ENCODE results near the gene DOC2A. TPM values are rescaled to one million over a fixed set of nuclear protein-coding genes. Genes with fewer than 3 reads are reported as not detected.

The DOC2A gene
- total and polyA plus RNA-seq, 2 experiments from 2014 or later = 9.8 to 10.0 TPM

- no peaks in the 10 kb centered on the region for H3K9me3 Mint-ChIP-seq
- peaks cover 18% of the 10 kb centered on the region for H3K4me1 ChIP-seq (ENCODE audit: insufficient read depth)
- peaks cover 15% of the 10 kb centered on the region for H3K27me3 Mint-ChIP-seq (ENCODE audit: insufficient read depth, low read depth, poor library complexity)
- H3K27me3 ChIP-seq (ENCODE audit: insufficient read depth) = no peaks in the 10 kb centered on the region; the same call in 1 of the 2 replicates
- ATAC-seq (no peak), DNase-seq (ENCODE audit: low spot score) (no peak)
- H4K20me1 ChIP-seq (replicated peaks; ENCODE audit: insufficient read depth) = peaks cover 4% of the 10 kb centered on the region; the same call in 1 of the 2 replicates
- H3K27ac Mint-ChIP-seq = 0 out of 2 replicates have a peak overlapping the region, but pooled peaks have one; percentile 72
- H3K36me3 ChIP-seq (ENCODE audit: insufficient read depth) = no peaks in the 10 kb centered on the region
- H3K79me2 ChIP-seq (replicated peaks; ENCODE audit: insufficient read depth) = no peaks in the 10 kb centered on the region
- no peak overlapping the region for H2AFZ ChIP-seq
- no peak overlapping the region for H3K4me2 ChIP-seq
- H3K4me1 Mint-ChIP-seq = peaks cover 46% of the 10 kb centered on the region
- peaks cover 15% of the 10 kb centered on the region; the same call in 2 of the 3 replicates for H3K36me3 Mint-ChIP-seq (ENCODE audit: low read depth)
- H3K4me3 Mint-ChIP-seq = no peak overlapping the region
- H3F3A ChIP-seq (replicated peaks; ENCODE audit: low read depth) = no peaks in the 10 kb centered on the region
- no peak overlapping the region for H3K27ac ChIP-seq (ENCODE audit: low read depth)
- no peaks in the 10 kb centered on the region for H3K9me2 ChIP-seq (ENCODE audit: insufficient read depth)
- TF ChIP-seq EZH2 (IDR thresholded peaks at IDR 0.05; ENCODE audit: low read depth, unreplicated experiment) = no peak
- TF ChIP-seq ZNF114 (CRISPR knock-in tag; IDR thresholded peaks at IDR 0.05) = no peak
- TF ChIP-seq ZNF462 (CRISPR knock-in tag; IDR thresholded peaks at IDR 0.05) = no peak
- no peak for TF ChIP-seq CTCF (conservative IDR thresholded peaks at IDR 0.05; ENCODE audit: low read depth in 2 of 2)
- no peak overlapping the region for H3K4me3 ChIP-seq
Observed at GRCh38 chr16:30003670-30004423, 7.0 kb downstream of the DOC2A start.

All from GM23338 (cell line).